Brain pericyte (primary cell): Measurements from ENCODE around the gene GSE1.
"Not testable (repeated sequence)": the region's sequence is repeated elsewhere in the genome, so short reads cannot be mapped to it uniquely, and the experiment has no call there.

ENCODE experiments used
- DNase-seq: peaks from one replicate; pipeline ENCODE4 v3.0.0-alpha.2; 2012; ENCODE audit warnings: low read depth, low spot score

The GSE1 gene

GRCh38 chr16:85589688-85590505 lies 23.2 kb upstream of the GSE1 start:
- DNase-seq, result no peak

GRCh38 chr16:85590506-85590832 lies 22.7 kb upstream of the GSE1 start:
- DNase-seq, result no peak

- no peak for DNase-seq
Measured at GRCh38 chr16:85591381-85591780, 21.7 kb upstream of the GSE1 start.

- DNase-seq, result not testable (repeated sequence)
Measured at GRCh38 chr16:85592277-85592676, 20.8 kb upstream of the GSE1 start.

- DNase-seq, result no peak
Measured at GRCh38 chr16:85592700-85593493, 20.2 kb upstream of the GSE1 start.

- DNase-seq, result no peak
Measured at GRCh38 chr16:85593494-85594221, 19.5 kb upstream of the GSE1 start.

GRCh38 chr16:85594273-85594977 lies 18.7 kb upstream of the GSE1 start:
- DNase-seq, result no peak

- no peak for DNase-seq
Measured at GRCh38 chr16:85594978-85595661, 18.0 kb upstream of the GSE1 start.

- no peak for DNase-seq
Measured at GRCh38 chr16:85595812-85596502, 17.2 kb upstream of the GSE1 start.

GRCh38 chr16:85598141-85598540 lies 15.0 kb upstream of the GSE1 start:
- DNase-seq, result no peak

- DNase-seq, result no peak
Measured at GRCh38 chr16:85600078-85600477, 13.0 kb upstream of the GSE1 start.

GRCh38 chr16:85600530-85601271 lies 12.4 kb upstream of the GSE1 start:
- DNase-seq, result no peak

- no peak for DNase-seq
Measured at GRCh38 chr16:85601272-85601639, 11.9 kb upstream of the GSE1 start.

- no peak for DNase-seq
Measured at GRCh38 chr16:85601730-85602401, 11.3 kb upstream of the GSE1 start.

- DNase-seq, result no peak
Measured at GRCh38 chr16:85602402-85603202, 10.5 kb upstream of the GSE1 start.

GRCh38 chr16:85603203-85603755 lies 9.8 kb upstream of the GSE1 start:
- DNase-seq, result no peak

GRCh38 chr16:85604145-85604705 lies 8.9 kb upstream of the GSE1 start:
- DNase-seq, result no peak
